ENCODE data around the gene EIF1.

GRCh38 chr17:41638941-41639340 lies 49.7 kb upstream of the EIF1 start:
- TF ChIP-seq, protein P1, sequence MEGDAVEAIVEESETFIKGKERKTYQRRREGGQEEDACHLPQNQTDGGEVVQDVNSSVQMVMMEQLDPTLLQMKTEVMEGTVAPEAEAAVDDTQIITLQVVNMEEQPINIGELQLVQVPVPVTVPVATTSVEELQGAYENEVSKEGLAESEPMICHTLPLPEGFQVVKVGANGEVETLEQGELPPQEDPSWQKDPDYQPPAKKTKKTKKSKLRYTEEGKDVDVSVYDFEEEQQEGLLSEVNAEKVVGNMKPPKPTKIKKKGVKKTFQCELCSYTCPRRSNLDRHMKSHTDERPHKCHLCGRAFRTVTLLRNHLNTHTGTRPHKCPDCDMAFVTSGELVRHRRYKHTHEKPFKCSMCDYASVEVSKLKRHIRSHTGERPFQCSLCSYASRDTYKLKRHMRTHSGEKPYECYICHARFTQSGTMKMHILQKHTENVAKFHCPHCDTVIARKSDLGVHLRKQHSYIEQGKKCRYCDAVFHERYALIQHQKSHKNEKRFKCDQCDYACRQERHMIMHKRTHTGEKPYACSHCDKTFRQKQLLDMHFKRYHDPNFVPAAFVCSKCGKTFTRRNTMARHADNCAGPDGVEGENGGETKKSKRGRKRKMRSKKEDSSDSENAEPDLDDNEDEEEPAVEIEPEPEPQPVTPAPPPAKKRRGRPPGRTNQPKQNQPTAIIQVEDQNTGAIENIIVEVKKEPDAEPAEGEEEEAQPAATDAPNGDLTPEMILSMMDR (IDR thresholded peaks at IDR 0.05; ENCODE audit: low read length), result no peak
- TF ChIP-seq EZH2 (IDR thresholded peaks at IDR 0.05; ENCODE audit: borderline replicate concordance, low read length), result no peak

Data from OCI-LY1 (cell line).